ENCODE data around the gene BST2. TPM values are rescaled to one million over a fixed set of nuclear protein-coding genes. Genes with fewer than 3 reads are reported as not detected.

BST2 gene
- total and polyA plus RNA-seq, 2 of the 4 experiments (the other 2 are of a cell fraction), result 0.18 to 0.92 TPM

DNA sequence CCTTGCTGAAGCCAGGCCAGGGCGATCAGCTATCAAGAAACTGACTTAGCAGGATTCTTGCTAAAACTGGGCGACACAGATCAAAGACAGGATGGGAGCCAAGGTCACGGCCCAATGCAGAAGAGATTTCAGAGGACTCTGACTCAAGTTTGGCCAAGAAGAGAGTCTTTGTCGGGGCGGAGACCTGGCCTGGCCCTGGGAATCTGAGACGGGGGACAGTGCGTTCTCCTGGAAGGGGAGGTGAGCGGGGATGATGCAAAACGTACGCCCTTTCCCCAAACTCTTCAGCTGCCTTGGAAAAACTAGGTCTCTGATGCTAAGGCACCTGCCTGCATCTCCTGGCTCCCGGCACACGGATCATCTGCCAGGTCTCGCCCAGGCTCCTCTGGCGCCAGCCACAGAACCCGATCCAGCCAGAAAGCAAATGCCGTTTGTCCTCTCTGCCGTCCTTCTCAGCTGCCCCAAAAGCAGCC is 24.2 kb upstream of the BST2 start:
- H2AK9ac ChIP-seq (replicated peaks; ENCODE audit: low read depth, low read length, poor library complexity), result no peak overlapping the region
- BruUV-seq (replicated peaks), result no TSS peak
- no peak overlapping the region for H2AK5ac ChIP-seq (ENCODE audit: low read depth, low read length)
- no peak overlapping the region for H3K4ac ChIP-seq (ENCODE audit: low read depth, low read length)
- H4K5ac ChIP-seq (ENCODE audit: low read depth, low read length), result no peak overlapping the region
- ChIA-PET CTCF (no interaction called here), POLR2A (ENCODE audit: unreplicated experiment) (no interaction called here)
- no peaks in the 10 kb centered on the region for H3K9me1 ChIP-seq (ENCODE audit: insufficient read depth, low read length)
- no peaks in the 10 kb centered on the region for H4K20me1 ChIP-seq (ENCODE audit: insufficient read depth, low read length)
- no peak overlapping the region for H3K27ac ChIP-seq (ENCODE audit: insufficient read depth, low read length)
- H3K18ac ChIP-seq (ENCODE audit: low read depth, low read length), result no peak overlapping the region
- H3K4me3 ChIP-seq (ENCODE audit: insufficient read depth, low read depth, low read length), result no peak overlapping the region
- ATAC-seq (ENCODE audit: low read depth) (no peak), DNase-seq (no peak)
- H3K14ac ChIP-seq (replicated peaks; ENCODE audit: low read depth, low read length), result no peak overlapping the region
- dilution Hi-C loops (cut with HindIII; ENCODE audit: low sequenced_read_pairs, unreplicated experiment) (no loop called here), in situ Hi-C loops (cut with MboI; ENCODE audit: low sequenced_read_pairs) (no loop called here), intact Hi-C loops (cut with micrococcal nuclease) (no loop called here)
- no peaks in the 10 kb centered on the region for H3K9me3 ChIP-seq (ENCODE audit: control insufficient read depth, insufficient read depth, low read length)
- no peaks in the 10 kb centered on the region for H3K36me3 ChIP-seq (ENCODE audit: control insufficient read depth, insufficient read depth, low read length)
- H2BK5ac ChIP-seq (ENCODE audit: low read depth, low read length, poor library complexity, severe bottlenecking), result no peak overlapping the region
- no peak overlapping the region for H3K9ac ChIP-seq (ENCODE audit: low read depth, low read length)
- no peaks in the 10 kb centered on the region for H3K79me1 ChIP-seq (ENCODE audit: low read depth in 1 of 2, low read length in 2 of 2)
- H3K56ac ChIP-seq (ENCODE audit: extremely low read depth, insufficient read depth, low read length), result no peak overlapping the region
- no peak overlapping the region for H3K4me2 ChIP-seq (ENCODE audit: low read depth, low read length)
- H2BK20ac ChIP-seq (ENCODE audit: low read depth, low read length), result no peak overlapping the region
- WGBS, 2 experiments (ENCODE audit: extremely low coverage in 2 of 2, insufficient read length in 1 of 2), result 56% methylated on average over 5 of the region's 17 CpGs; no CpG with 5 or more reads in 1 of the 2 experiments
- H4K8ac ChIP-seq (ENCODE audit: low read depth in 2 of 2, low read length in 2 of 2), result no peak overlapping the region
- no peaks in the 10 kb centered on the region for H3K4me1 ChIP-seq (ENCODE audit: control insufficient read depth, insufficient read depth, low read length)
- no peak overlapping the region for H2BK15ac ChIP-seq (ENCODE audit: low read depth, low read length)
- H3K23ac ChIP-seq (ENCODE audit: low read depth, low read length), result no peak overlapping the region
- no peak overlapping the region for H4K91ac ChIP-seq (ENCODE audit: insufficient read depth, low read depth, low read length)
- H3K27me3 ChIP-seq (ENCODE audit: control insufficient read depth, insufficient read depth, low read length), result no peaks in the 10 kb centered on the region
- no peak overlapping the region for H2BK120ac ChIP-seq (ENCODE audit: low read depth, low read length)
- no peak overlapping the region for H2AFZ ChIP-seq (replicated peaks; ENCODE audit: low read length, poor library complexity)
- no peak for TF ChIP-seq CEBPB (IDR thresholded peaks at IDR 0.05; ENCODE audit: low read depth, low read length)
- no peak for TF ChIP-seq RFX5 (IDR thresholded peaks at IDR 0.05; ENCODE audit: low read depth, low read length)
- TF ChIP-seq POLR2A (IDR thresholded peaks at IDR 0.05; ENCODE audit: low read depth, low read length), result no peak
- TF ChIP-seq MXI1 (IDR thresholded peaks at IDR 0.05; ENCODE audit: borderline replicate concordance, low read depth, low read length), result no peak
- TF ChIP-seq NFE2L2 (IDR thresholded peaks at IDR 0.05; ENCODE audit: low read depth, low read length), result no peak
- TF ChIP-seq, protein P1, sequence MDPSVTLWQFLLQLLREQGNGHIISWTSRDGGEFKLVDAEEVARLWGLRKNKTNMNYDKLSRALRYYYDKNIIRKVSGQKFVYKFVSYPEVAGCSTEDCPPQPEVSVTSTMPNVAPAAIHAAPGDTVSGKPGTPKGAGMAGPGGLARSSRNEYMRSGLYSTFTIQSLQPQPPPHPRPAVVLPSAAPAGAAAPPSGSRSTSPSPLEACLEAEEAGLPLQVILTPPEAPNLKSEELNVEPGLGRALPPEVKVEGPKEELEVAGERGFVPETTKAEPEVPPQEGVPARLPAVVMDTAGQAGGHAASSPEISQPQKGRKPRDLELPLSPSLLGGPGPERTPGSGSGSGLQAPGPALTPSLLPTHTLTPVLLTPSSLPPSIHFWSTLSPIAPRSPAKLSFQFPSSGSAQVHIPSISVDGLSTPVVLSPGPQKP (IDR thresholded peaks at IDR 0.05; ENCODE audit: borderline replicate concordance, low read depth, low read length), result no peak
- TF ChIP-seq CHD1 (IDR thresholded peaks at IDR 0.05; ENCODE audit: low read depth, low read length), result no peak
- TF ChIP-seq MAZ (IDR thresholded peaks at IDR 0.05; ENCODE audit: borderline replicate concordance, low read depth, low read length), result no peak
- TF ChIP-seq FOS (IDR thresholded peaks at IDR 0.05; ENCODE audit: low read depth, low read length), result no peak
- TF ChIP-seq, protein P2, sequence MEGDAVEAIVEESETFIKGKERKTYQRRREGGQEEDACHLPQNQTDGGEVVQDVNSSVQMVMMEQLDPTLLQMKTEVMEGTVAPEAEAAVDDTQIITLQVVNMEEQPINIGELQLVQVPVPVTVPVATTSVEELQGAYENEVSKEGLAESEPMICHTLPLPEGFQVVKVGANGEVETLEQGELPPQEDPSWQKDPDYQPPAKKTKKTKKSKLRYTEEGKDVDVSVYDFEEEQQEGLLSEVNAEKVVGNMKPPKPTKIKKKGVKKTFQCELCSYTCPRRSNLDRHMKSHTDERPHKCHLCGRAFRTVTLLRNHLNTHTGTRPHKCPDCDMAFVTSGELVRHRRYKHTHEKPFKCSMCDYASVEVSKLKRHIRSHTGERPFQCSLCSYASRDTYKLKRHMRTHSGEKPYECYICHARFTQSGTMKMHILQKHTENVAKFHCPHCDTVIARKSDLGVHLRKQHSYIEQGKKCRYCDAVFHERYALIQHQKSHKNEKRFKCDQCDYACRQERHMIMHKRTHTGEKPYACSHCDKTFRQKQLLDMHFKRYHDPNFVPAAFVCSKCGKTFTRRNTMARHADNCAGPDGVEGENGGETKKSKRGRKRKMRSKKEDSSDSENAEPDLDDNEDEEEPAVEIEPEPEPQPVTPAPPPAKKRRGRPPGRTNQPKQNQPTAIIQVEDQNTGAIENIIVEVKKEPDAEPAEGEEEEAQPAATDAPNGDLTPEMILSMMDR (conservative IDR thresholded peaks at IDR 0.05; ENCODE audit: low read depth, low read length), result no peak
- no peak for TF ChIP-seq RAD21 (IDR thresholded peaks at IDR 0.05; ENCODE audit: low read length)

Measured in IMR-90 (cell line).